Colon (tissue), 2 donors: ENCODE measurements around the gene JPT1.
"Not testable (repeated sequence)": the region's sequence is repeated elsewhere in the genome, so short reads cannot be mapped to it uniquely, and the experiment has no call there.

Source experiments
- FAIRE-seq: peaks from 2 replicates; lab custom pipeline; 2012; peaks lifted over from hg19 to GRCh38; lab: Jason Lieb, UNC
- donor health status: control.
- donor health status: control.

JPT1 gene

GRCh38 chr17:75154195-75155106 is at the start of gene JPT1:
TSS of gene JPT1 (minus strand) at chr17:75154512. CDS start at chr17:75154397, 115 bp downstream.
- no peak for FAIRE-seq

GRCh38 chr17:75199886-75200618 is 45.7 kb upstream of the JPT1 start:
- FAIRE-seq = no peak

DNA sequence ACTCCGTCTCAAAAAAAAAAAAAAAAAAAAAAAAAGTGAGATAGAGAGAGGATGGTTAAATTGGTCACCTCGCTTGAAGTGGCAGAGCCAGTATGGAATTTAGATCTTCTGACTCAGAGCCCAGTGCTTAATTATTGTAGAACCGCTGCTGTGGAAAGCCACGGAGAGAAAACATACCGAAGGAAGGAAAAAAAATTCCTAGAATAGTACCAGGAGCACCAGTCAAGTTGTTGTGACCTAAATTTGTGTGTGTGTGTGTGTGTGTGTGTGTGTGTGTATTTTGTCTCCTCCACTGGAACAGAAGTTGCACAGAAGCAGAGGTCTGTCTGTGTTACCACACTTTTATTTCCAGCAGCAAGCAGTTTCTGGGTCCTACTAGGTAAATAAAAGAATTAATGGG is 40.6 kb upstream of the JPT1 start:
- no peak for FAIRE-seq

- no peak for FAIRE-seq
Observed at GRCh38 chr17:75191584-75191983, 37.3 kb upstream of the JPT1 start.

DNA sequence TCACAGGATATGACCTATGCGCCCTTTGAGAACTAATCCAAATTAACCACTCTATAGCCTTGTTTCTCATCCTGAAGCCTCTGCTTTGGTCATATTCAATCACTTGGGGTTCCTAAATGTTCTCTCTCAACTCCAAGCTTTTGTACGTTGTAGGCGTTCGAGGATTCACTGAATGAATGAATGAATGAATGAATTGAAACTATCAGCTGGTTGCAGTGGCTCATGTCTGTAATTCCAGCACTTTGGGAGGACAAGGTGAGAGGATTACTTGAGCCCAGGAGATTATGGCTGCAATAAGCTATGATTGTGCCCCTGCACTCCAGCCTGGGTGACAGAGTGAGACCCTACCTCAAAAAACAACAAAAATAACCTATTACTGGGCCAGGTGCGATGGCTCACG is 34.3 kb upstream of the JPT1 start:
- FAIRE-seq = no peak

DNA sequence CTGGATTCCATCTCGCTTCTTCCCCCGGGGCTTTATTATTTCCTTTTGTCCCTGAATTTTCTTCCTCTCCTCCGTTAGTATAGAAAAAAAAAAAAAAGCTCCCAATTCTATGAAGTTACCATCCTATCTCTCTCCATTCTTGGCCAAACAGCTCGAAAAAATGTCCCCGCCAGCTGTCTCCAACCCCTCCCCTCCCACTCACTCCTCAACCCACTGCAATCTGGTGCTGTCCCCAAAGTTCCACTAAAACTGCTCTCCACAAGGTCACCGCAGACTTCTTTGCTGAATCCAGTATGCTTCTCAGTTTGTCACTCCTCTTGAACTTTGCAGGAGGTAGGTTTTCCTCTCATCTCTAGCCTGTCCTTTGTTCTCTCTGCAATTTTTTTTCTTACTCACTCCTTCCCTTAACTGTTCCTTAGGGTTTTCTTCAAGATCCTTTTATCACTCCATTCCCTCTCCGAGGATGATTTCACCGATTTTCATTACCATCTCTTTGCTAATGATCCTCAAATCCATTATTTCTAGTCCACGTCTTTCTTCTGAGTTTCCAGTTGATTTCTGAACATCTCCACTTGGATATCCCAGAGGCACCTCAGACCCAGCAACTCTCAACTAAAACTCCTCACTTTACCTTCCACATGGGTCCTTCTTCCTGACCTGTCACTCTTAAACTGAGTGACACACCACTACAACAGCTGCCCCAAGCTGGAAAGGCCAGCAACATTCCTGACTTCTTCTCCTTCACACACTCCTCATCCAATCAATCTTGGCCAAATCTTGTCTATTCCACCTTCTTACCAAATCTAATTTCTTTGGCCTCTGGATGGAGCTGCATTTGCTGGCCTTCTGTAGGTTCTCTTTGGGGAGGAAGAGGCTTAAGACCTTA is 29.9 kb upstream of the JPT1 start:
- no peak for FAIRE-seq

DNA sequence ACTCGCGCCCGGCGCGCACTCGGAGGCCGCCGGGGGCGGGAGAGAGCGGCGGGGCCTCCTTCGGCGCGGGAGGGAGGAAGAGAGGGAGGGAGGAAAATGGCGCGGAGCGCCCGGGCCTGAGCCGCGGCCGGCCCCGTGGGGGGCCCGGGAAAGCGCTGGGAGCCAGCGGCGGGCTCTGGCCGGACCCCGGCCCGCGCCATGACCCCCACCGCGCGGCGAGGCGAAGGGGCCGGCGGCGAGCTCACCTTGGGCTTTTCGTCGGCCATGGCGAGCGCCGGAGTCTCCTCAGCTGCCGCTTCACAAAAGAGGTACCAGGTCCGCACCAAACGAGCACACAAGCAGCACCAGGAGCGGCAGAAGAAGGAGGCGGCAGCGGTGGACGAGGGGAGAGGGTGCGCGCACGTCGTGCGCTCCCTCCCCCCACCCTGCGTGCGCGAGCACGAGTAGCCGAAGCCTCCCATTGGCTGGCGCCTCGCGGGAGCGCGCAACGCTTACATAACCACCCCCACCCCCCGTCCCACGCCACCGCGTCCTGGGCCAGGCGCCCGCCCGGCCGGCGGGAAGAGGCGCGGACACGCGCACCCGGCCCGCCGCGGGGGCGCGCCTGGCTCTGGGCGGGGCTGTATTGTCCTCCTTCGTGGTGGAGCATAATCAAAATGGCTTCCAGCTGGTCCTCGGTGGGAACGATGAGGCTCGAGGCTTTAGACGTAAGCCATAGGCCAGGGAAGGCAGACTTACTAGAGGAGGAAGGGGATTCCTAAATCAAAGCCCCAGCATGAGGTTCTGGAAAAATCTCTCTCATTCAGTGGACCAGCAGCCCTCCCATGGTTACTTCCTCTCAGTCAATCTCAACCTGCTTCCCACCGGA is 28.5 kb upstream of the JPT1 start, which contains the start of gene SUMO2:
TSS of gene SUMO2 (minus strand) at position 391 of the 868 bp plus-strand sequence. CDS start at position 266, 125 bp downstream.
- no peak for FAIRE-seq

DNA sequence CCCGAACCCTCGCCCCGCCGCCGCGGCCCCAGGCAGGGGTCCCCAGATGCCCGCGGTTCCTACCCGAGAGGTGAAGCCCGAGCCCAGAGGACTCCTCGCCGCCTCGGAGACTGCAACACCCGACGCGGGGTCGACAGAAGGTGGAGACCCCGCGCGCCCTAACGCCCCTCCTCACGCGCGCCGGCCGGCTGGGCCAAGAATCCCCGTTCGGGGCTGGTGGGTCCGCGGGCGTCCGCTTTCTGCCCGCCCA is 27.9 kb upstream of the JPT1 start:
- no peak for FAIRE-seq

GRCh38 chr17:75181608-75182318 is 27.5 kb upstream of the JPT1 start:
- no peak for FAIRE-seq

DNA sequence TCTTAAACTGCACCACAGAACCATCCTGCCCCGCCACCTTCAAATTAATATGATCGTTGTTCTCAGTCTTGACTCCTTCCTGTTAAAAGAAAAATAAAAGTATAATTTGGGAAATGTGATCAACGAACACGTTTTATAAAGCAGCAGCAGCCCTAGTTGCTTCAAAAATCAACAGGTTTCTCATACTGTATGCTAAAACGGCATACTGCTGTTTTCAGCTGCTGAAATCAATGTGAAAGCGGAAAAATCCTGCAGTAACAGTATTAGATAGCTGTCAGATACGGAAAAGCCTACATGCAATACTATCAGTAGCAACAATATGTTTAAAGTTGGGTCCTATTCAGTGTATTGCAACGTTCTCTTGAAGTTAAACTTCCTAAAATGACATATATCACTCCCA is 26.8 kb upstream of the JPT1 start:
- no peak for FAIRE-seq

- FAIRE-seq = no peak
Observed at GRCh38 chr17:75178453-75178852, 24.1 kb upstream of the JPT1 start.

GRCh38 chr17:75176625-75177024 is 22.3 kb upstream of the JPT1 start:
- no peak for FAIRE-seq

DNA sequence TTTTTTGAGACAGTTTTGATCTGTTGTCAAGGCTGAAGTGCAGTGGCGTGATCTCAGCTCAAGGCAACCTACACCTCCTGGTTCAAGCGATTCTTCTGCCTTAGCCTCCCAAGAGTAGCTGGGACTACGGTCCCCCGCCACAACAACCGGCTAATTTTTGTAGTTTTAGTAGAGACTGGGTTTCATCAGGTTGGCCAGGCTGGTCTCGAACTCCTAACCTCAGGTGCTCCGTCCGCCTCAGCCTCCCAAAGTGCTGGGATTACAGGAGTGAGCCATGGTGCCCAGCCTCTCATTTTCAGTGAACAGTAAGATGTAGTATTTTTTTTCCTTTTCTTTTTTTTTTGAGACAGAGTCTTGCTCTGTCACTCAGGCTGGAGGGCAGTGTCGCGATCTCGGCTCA is 20.7 kb upstream of the JPT1 start:
- FAIRE-seq = no peak

- no peak for FAIRE-seq
Observed at GRCh38 chr17:75173526-75173925, 19.2 kb upstream of the JPT1 start.

DNA sequence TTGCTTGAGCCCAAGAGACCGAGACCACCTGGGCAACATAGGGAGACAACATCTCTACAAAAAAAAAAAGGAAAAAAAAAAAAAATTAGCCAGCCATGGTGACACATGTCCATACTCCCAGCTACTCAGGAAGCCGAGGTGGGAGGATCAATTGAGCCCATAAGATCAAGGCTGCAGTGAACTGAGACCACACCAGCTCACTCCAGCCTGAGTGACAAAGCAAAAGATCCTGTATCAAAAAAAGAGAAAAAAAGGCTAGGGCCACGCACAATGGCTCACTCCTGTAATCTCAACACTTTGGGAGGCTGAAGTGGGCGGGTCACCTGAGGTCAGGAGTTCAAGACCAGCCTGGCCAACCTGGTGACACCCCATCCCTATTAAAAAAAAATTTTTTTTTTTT is 14.7 kb upstream of the JPT1 start:
- no peak for FAIRE-seq

DNA sequence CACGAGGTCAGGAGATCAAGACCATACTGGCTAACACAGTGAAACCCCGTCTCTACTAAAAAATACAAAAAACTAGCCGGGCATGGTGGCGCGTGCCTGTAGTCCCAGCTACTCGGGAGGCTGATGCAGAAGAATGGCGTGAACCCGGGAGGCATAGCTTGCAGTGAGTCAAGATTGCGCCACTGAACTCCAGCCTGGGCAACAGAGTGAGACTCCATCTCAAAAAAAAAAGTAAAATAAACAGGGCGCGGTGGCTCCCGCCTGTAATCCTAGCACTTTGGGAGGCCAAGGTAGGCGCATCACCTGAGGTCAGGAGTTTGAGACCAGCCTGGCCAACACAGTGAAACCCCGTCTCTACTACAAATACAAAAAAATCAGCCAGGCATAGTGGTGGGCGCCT is 10.3 kb upstream of the JPT1 start:
- not testable (repeated sequence) for FAIRE-seq

DNA sequence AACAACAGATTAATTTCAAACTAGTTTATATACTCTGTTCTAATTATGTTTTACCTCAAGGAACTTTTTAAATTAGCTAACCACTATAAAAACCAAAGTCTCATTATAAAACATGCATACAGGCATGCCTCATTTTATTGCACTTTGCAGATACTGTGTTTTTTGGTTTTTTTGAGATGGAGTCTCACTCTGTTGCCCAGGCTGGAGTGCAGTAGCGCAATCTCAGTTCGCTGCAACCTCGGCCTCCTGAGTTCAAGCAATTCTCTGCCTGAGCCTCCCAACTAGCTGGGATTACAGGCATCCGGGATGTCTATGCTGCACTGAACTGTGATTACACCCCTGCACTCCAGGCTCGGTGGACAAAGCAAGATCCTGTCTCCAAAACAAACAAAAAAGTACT is 8.8 kb upstream of the JPT1 start:
- FAIRE-seq = no peak

GRCh38 chr17:75160211-75160610 is 5.9 kb upstream of the JPT1 start:
- no peak for FAIRE-seq

DNA sequence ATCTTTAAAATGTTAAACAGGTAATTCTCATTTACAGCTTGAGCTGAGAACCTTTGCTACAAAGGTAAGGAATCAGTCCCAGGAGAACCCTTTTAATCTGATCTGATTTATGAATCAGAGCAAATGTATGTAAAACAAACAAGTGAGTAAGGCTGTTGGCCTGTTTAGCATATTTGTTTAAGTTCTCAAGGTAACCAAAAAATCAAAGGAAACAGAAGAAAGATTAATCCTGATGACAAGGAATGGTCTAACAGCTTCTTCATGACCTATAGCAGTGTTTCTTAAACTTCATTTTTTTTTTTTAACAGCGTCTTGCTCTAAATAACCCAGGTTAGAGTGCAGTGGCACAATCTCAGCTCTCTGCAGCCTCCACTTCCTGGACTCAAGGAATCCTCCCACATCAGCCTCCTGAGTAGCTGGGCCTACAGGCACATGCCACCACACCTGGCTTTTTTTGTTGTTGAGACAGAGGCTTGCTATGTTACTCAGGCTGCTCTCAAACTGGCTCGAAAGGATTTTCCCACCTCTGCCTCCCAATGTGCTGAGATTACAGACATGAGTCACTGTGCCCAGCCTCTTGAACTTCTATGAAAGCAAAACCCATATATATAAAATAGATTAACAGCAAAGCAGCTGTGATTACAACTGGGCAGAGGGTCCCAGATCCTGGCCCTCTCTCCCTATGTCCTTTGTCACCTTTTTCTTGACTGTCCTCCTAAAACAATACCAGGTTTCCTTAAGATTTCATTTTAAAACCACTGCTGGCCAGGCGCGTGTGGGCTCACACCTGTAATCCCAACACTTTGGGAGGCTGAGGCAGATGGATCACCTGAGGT is 5.1 kb upstream of the JPT1 start:
- FAIRE-seq = no peak

- FAIRE-seq = not testable (repeated sequence)
Observed at GRCh38 chr17:75158480-75158879, 4.2 kb upstream of the JPT1 start.
